ENCODE measurements around the gene AUTS2.

The AUTS2 gene

DNA sequence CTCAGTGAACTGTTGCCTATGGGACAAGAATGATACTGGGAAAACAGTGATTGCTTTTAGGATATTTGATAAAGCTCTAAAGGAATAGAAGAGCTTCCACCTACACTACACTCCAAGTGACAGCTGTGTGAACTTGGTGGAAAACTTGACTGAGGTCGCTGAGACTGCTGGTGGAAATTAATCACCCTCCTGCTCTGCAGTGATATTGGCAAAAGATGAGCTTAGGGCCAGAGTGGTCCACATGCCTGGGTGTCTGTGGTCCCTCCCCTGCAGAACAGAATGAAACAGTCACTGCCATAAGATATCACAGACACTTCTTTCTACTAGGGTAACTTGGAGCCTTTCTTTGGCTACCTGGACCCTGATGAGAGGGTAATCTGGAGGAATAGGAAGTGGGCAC lies 1151.6 kb downstream of the AUTS2 start:
- no peak overlapping the region for H3K4me3 ChIP-seq (ENCODE audit: low read depth, low read length)
- TF ChIP-seq, protein P1, sequence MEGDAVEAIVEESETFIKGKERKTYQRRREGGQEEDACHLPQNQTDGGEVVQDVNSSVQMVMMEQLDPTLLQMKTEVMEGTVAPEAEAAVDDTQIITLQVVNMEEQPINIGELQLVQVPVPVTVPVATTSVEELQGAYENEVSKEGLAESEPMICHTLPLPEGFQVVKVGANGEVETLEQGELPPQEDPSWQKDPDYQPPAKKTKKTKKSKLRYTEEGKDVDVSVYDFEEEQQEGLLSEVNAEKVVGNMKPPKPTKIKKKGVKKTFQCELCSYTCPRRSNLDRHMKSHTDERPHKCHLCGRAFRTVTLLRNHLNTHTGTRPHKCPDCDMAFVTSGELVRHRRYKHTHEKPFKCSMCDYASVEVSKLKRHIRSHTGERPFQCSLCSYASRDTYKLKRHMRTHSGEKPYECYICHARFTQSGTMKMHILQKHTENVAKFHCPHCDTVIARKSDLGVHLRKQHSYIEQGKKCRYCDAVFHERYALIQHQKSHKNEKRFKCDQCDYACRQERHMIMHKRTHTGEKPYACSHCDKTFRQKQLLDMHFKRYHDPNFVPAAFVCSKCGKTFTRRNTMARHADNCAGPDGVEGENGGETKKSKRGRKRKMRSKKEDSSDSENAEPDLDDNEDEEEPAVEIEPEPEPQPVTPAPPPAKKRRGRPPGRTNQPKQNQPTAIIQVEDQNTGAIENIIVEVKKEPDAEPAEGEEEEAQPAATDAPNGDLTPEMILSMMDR (IDR thresholded peaks at IDR 0.05; ENCODE audit: borderline replicate concordance, insufficient read depth, low read depth, low read length) = no peak

GRCh38 chr7:70751895-70752294 lies 1153.6 kb downstream of the AUTS2 start:
- TF ChIP-seq, protein P1 (IDR thresholded peaks at IDR 0.05; ENCODE audit: borderline replicate concordance, insufficient read depth, low read depth, low read length) = no peak
- H3K4me3 ChIP-seq (ENCODE audit: low read depth, low read length) = no peak overlapping the region

DNA sequence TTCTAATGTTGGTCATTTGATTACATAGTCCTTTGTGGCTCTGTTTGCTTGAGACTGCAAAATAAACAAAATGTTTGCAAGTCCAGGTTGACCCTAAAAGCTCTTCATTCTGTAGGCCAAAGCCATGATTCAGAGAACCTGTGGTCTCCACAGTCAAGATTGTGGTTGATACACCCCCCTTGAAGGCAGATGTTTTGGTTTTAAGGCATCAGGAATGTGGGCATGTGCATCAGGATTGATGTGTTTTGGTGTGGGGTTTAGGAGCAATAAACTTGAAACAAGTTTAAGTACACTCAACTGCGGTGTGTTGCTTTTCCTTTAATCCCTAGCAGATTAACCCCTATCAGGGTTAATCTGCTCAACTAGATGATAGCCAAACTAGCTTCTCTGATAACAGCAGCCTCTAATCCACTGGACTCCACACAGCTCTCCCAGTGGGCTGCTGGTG lies 1154.5 kb downstream of the AUTS2 start:
- H3K4me3 ChIP-seq (ENCODE audit: low read depth, low read length) = no peak overlapping the region
- TF ChIP-seq, protein P1 (IDR thresholded peaks at IDR 0.05; ENCODE audit: borderline replicate concordance, insufficient read depth, low read depth, low read length) = no peak

DNA sequence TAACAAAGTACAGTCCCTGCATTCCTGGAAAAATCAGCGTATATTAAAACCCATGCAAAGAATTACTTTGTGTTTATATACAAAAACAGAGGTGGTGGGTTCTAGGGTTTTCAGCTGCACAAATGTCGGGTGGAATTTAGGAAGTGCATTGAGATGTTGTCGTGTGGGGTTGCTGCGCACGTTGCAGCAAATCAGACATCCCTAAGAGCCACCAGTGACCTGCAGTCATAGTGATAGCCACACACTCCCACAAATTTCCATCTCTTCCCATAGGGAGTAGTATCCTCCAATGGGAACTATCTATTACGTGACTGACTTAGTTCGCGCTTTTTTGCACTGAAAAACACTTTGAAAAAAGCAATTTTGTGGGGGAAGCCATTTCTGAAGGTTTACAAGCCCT lies 1158.5 kb downstream of the AUTS2 start:
- TF ChIP-seq, protein P1 (IDR thresholded peaks at IDR 0.05; ENCODE audit: borderline replicate concordance, insufficient read depth, low read depth, low read length) = no peak
- no peak overlapping the region for H3K4me3 ChIP-seq (ENCODE audit: low read depth, low read length)

- TF ChIP-seq, protein P1 (IDR thresholded peaks at IDR 0.05; ENCODE audit: borderline replicate concordance, insufficient read depth, low read depth, low read length) = no peak
Measured at GRCh38 chr7:70758646-70759045, 1160.4 kb downstream of the AUTS2 start.

GRCh38 chr7:70759674-70760073 lies 1161.4 kb downstream of the AUTS2 start:
- H3K4me3 ChIP-seq (ENCODE audit: low read depth, low read length) = no peak overlapping the region
- TF ChIP-seq, protein P1 (IDR thresholded peaks at IDR 0.05; ENCODE audit: borderline replicate concordance, insufficient read depth, low read depth, low read length) = no peak

More at GRCh38 chr7:70758646-70759045, 1160.4 kb downstream of the AUTS2 start:
- H3K4me3 ChIP-seq (ENCODE audit: low read depth, low read length) = no peak overlapping the region

GRCh38 chr7:70761711-70762328 lies 1163.5 kb downstream of the AUTS2 start:
- TF ChIP-seq, protein P1 (IDR thresholded peaks at IDR 0.05; ENCODE audit: borderline replicate concordance, insufficient read depth, low read depth, low read length) = no peak
- H3K4me3 ChIP-seq (ENCODE audit: low read depth, low read length) = no peak overlapping the region

Data from GM12875 (cell line).